IMR-90 (cell line): Measurements from ENCODE around the gene AUTS2. TPM values are rescaled to one million over a fixed set of nuclear protein-coding genes. Genes with fewer than 3 reads are reported as not detected.
A peak's percentile ranks its signal among the peaks of the same experiment; 100 is the strongest.

Source experiments
- ATAC-seq: fragments of 200-7000 bp; cut with Tn5 transposase; 2 replicates; pipeline ENCODE4 v1.9.1; 2020; ENCODE audit warnings: low read depth, mild to moderate bottlenecking, moderate library complexity
- BruUV-seq: library from RNA; stranded (reverse); fragments of 400-500 nt; replicated peaks from 2 replicates; lab custom pipeline; 2021; lab: Mats Ljungman, UMichigan
- CTCF ChIA-PET: fragments of 300-600 bp; formaldehyde crosslinking; extraction: SDS; loops from one replicate; lab custom pipeline; 2021; ENCODE audit warnings: antibody characterized with exemption; lab: Yijun Ruan, JAX
- POLR2A ChIA-PET: fragments of 300-600 bp; sonication (Branson Sonifier 250); formaldehyde crosslinking; loops from one replicate; lab custom pipeline; 2022; ENCODE audit warnings: antibody characterized with exemption; ENCODE audit not compliant: unreplicated experiment; lab: Charles Lee
- DNase-seq: peaks from one replicate; pipeline ENCODE4 v3.0.0; 2013
- H2AFZ ChIP-seq: replicated peaks from 2 replicates; pipeline ENCODE3; 2013; ENCODE audit warnings: low read length, mild to moderate bottlenecking; ENCODE audit not compliant: poor library complexity
- H2AK5ac ChIP-seq: 2 replicates; pipeline ENCODE4 v1.6.1; 2013; ENCODE audit warnings: low read depth, low read length, inconsistent platforms
- H2AK9ac ChIP-seq: replicated peaks from 2 replicates; pipeline ENCODE3; 2013; ENCODE audit warnings: mild to moderate bottlenecking, low read depth, low read length, moderate library complexity; ENCODE audit not compliant: poor library complexity
- H2BK120ac ChIP-seq: 2 replicates; pipeline ENCODE4 v1.6.1; 2013; ENCODE audit warnings: low read depth, low read length, inconsistent platforms
- H2BK15ac ChIP-seq: 3 replicates; pipeline ENCODE4 v1.6.1; 2013; ENCODE audit warnings: low read depth, low read length, inconsistent platforms
- H2BK20ac ChIP-seq: 2 replicates; pipeline ENCODE4 v1.6.1; 2013; ENCODE audit warnings: low read depth, mild to moderate bottlenecking, inconsistent platforms, low read length, moderate library complexity
- H2BK5ac ChIP-seq: 2 replicates; pipeline ENCODE4 v1.6.1; 2013; ENCODE audit warnings: mild to moderate bottlenecking, low read depth, low read length, inconsistent platforms; ENCODE audit not compliant: poor library complexity, severe bottlenecking
- H3K14ac ChIP-seq: replicated peaks from 2 replicates; pipeline ENCODE4 v1.6.1; 2013; ENCODE audit warnings: low read depth, low read length, inconsistent platforms
- H3K18ac ChIP-seq: 2 replicates; pipeline ENCODE4 v1.6.1; 2013; ENCODE audit warnings: low read depth, low read length, control low read depth
- H3K23ac ChIP-seq: 2 replicates; pipeline ENCODE4 v1.6.1; 2013; ENCODE audit warnings: low read depth, low read length, inconsistent platforms
- H3K27ac ChIP-seq: 2 replicates; pipeline ENCODE4 v1.5.1; 2013; ENCODE audit warnings: mild to moderate bottlenecking, control low read depth, low read length; ENCODE audit not compliant: insufficient read depth
- H3K27me3 ChIP-seq: 2 replicates; pipeline ENCODE4 v1.6.1; 2013; ENCODE audit warnings: low read length; ENCODE audit not compliant: control insufficient read depth, insufficient read depth
- H3K36me3 ChIP-seq: 2 replicates; pipeline ENCODE4 v1.6.1; 2013; ENCODE audit warnings: low read length, mixed read lengths; ENCODE audit not compliant: control insufficient read depth, insufficient read depth
- H3K4ac ChIP-seq: 2 replicates; pipeline ENCODE4 v1.6.1; 2013; ENCODE audit warnings: low read depth, low read length, inconsistent platforms
- H3K4me1 ChIP-seq: 2 replicates; pipeline ENCODE4 v1.6.1; 2013; ENCODE audit warnings: low read length, mixed read lengths; ENCODE audit not compliant: control insufficient read depth, insufficient read depth
- H3K4me2 ChIP-seq: 2 replicates; pipeline ENCODE4 v1.6.1; 2013; ENCODE audit warnings: low read depth, mild to moderate bottlenecking, control low read depth, low read length, moderate library complexity
- H3K4me3 ChIP-seq: 2 replicates; pipeline ENCODE4 v1.5.1; 2013; ENCODE audit warnings: low read depth, mild to moderate bottlenecking, control low read depth, low read length, moderate library complexity; ENCODE audit not compliant: insufficient read depth
- H3K56ac ChIP-seq: 2 replicates; pipeline ENCODE4 v1.6.1; 2013; ENCODE audit warnings: low read length, inconsistent platforms; ENCODE audit not compliant: insufficient read depth; ENCODE audit errors: extremely low read depth
- H3K79me1 ChIP-seq, 2 experiments: 2 replicates each; pipeline ENCODE4 v1.6.1; 2013; ENCODE audit warnings: low read length in 2 of 2, inconsistent platforms in 1 of 2, low read depth in 1 of 2
- H3K9ac ChIP-seq: 2 replicates; pipeline ENCODE4 v1.6.1; 2013; ENCODE audit warnings: low read depth, low read length, control low read depth
- H3K9me1 ChIP-seq: 2 replicates; pipeline ENCODE4 v1.6.1; 2013; ENCODE audit warnings: low read length, inconsistent platforms; ENCODE audit not compliant: insufficient read depth
- H3K9me3 ChIP-seq: 2 replicates; pipeline ENCODE4 v1.6.1; 2013; ENCODE audit warnings: low read length; ENCODE audit not compliant: control insufficient read depth, insufficient read depth
- H4K20me1 ChIP-seq: 2 replicates; pipeline ENCODE4 v1.6.1; 2013; ENCODE audit warnings: low read length, inconsistent platforms; ENCODE audit not compliant: insufficient read depth
- H4K5ac ChIP-seq: 2 replicates; pipeline ENCODE4 v1.6.1; 2013; ENCODE audit warnings: mild to moderate bottlenecking, low read depth, low read length, control low read depth
- H4K8ac ChIP-seq, 2 experiments: 2 replicates each; pipeline ENCODE4 v1.6.1; 2013; ENCODE audit warnings: low read depth in 2 of 2, low read length in 2 of 2, control low read depth in 1 of 2, inconsistent platforms in 1 of 2
- H4K91ac ChIP-seq: 2 replicates; pipeline ENCODE4 v1.6.1; 2013; ENCODE audit warnings: low read depth, low read length, inconsistent platforms; ENCODE audit not compliant: insufficient read depth
- BHLHE40 ChIP-seq: fragments of 150-350 bp; IDR thresholded peaks from 2 replicates; pipeline ENCODE4 v1.6.1; 2016; ENCODE audit warnings: mild to moderate bottlenecking, low read depth, low read length
- CEBPB ChIP-seq: IDR thresholded peaks from 2 replicates; pipeline ENCODE4 v1.6.1; 2012; ENCODE audit warnings: low read depth, low read length, improper control_type of control experiment
- CHD1 ChIP-seq: IDR thresholded peaks from 2 replicates; pipeline ENCODE4 v1.6.1; 2012; ENCODE audit warnings: low read depth, low read length, improper control_type of control experiment
- CTCF ChIP-seq: conservative IDR thresholded peaks from 2 replicates; pipeline ENCODE4 v1.5.1; 2012; ENCODE audit warnings: mild to moderate bottlenecking, low read depth, low read length, improper control_type of control experiment
- ELK1 ChIP-seq: fragments of 150-350 bp; IDR thresholded peaks from 2 replicates; pipeline ENCODE4 v1.6.1; 2016; ENCODE audit warnings: low read depth, mild to moderate bottlenecking, low read length, moderate library complexity, borderline replicate concordance
- FOS ChIP-seq: fragments of 150-350 bp; IDR thresholded peaks from 2 replicates; pipeline ENCODE4 v1.6.1; 2016; ENCODE audit warnings: low read depth, low read length
- MAFK ChIP-seq: IDR thresholded peaks from 2 replicates; pipeline ENCODE4 v1.6.1; 2012; ENCODE audit warnings: low read depth, low read length, improper control_type of control experiment
- MAZ ChIP-seq: IDR thresholded peaks from 2 replicates; pipeline ENCODE4 v1.6.1; 2012; ENCODE audit warnings: low read depth, mild to moderate bottlenecking, low read length, improper control_type of control experiment, moderate library complexity, borderline replicate concordance
- MXI1 ChIP-seq: IDR thresholded peaks from 2 replicates; pipeline ENCODE4 v1.6.1; 2012; ENCODE audit warnings: low read depth, mild to moderate bottlenecking, low read length, moderate library complexity, borderline replicate concordance
- NFE2L2 ChIP-seq: fragments of 150-350 bp; IDR thresholded peaks from 2 replicates; pipeline ENCODE4 v1.6.1; 2016; ENCODE audit warnings: low read depth, mild to moderate bottlenecking, low read length
- POLR2A ChIP-seq: IDR thresholded peaks from 2 replicates; pipeline ENCODE4 v1.6.1; 2012; ENCODE audit warnings: mild to moderate bottlenecking, low read depth, low read length
- RAD21 ChIP-seq: IDR thresholded peaks from 2 replicates; pipeline ENCODE4 v1.6.1; 2012; ENCODE audit warnings: low read length, improper control_type of control experiment
- RCOR1 ChIP-seq: IDR thresholded peaks from 2 replicates; pipeline ENCODE4 v1.6.1; 2012; ENCODE audit warnings: mild to moderate bottlenecking, low read length, improper control_type of control experiment; ENCODE audit not compliant: insufficient replicate concordance
- RFX5 ChIP-seq: IDR thresholded peaks from 2 replicates; pipeline ENCODE4 v1.8.0; 2012; ENCODE audit warnings: low read depth, mild to moderate bottlenecking, low read length, moderate library complexity
- SMC3 ChIP-seq: fragments of 150-350 bp; IDR thresholded peaks from 2 replicates; pipeline ENCODE4 v1.6.1; 2016; ENCODE audit warnings: low read depth, mild to moderate bottlenecking, antibody characterized with exemption, low read length, moderate library complexity
- USF2 ChIP-seq: fragments of 150-350 bp; IDR thresholded peaks from 2 replicates; pipeline ENCODE4 v1.6.1; 2017; ENCODE audit warnings: mild to moderate bottlenecking, antibody characterized with exemption, low read length, low read depth
- WGBS, 2 experiments: methylation state at CpG; one replicate each; pipeline versions ENCODE4 v1.1.5 to v1.1.7; 2013; ENCODE audit warnings: missing lambda C conversion rate in 2 of 2; ENCODE audit not compliant: insufficient read length in 1 of 2; ENCODE audit errors: extremely low coverage in 2 of 2; 5-methylcytosine and 5-hydroxymethylcytosine counted together
- dilution Hi-C: fragments of 300-500 bp; cut with HindIII; formaldehyde crosslinking; loops from one replicate; pipeline ENCODE4 v1.14.3; 2018; ENCODE audit warnings: low sequenced_read_pairs; ENCODE audit not compliant: unreplicated experiment
- in situ Hi-C: fragments of 300-500 bp; cut with MboI; formaldehyde crosslinking; loops from 3 replicates; pipeline ENCODE4 v1.14.3; 2019; ENCODE audit warnings: low sequenced_read_pairs, inconsistent platforms, mixed read lengths
- intact Hi-C: fragments of 100-400 bp; cut with micrococcal nuclease; formaldehyde crosslinking; loops from 2 replicates; pipeline ENCODE4 v1.10.0; 2022
- polyA plus RNA-seq, 3 experiments: library from polyadenylated mRNA; depleted of rRNA; stranded (reverse); fragments of >200 nt; gene quantifications; 2 replicates each; pipeline ENCODE4 v1.2.3, GENCODE V29; 2012; ENCODE audit warnings: low replicate concordance in 1 of 3
- total RNA-seq: library from RNA; depleted of rRNA; stranded (reverse); fragments of >200 nt; gene quantifications from 2 replicates; pipeline ENCODE4 v1.2.3, GENCODE V29; 2012

AUTS2 gene
- total and polyA plus RNA-seq, 2 of the 4 experiments (the other 2 are of a cell fraction), result 0.90 to 3.0 TPM

- no peak overlapping the region for H3K4ac ChIP-seq
Measured at GRCh38 chr7:70585071-70585470, 986.8 kb downstream of the AUTS2 start.

More at GRCh38 chr7:70585071-70585470, 986.8 kb downstream of the AUTS2 start:
- Histone ChIP-seq H3K9me1 (no peaks in the 10 kb centered on the region), H2AK5ac (no peak overlapping the region), H2BK5ac (no peak overlapping the region), H2AFZ (no peak overlapping the region), H3K4me2 (no peak overlapping the region), H3K27ac (no peak overlapping the region), H3K23ac (no peak overlapping the region), H4K20me1 (no peaks in the 10 kb centered on the region), H2BK20ac (no peak overlapping the region), H3K9ac (no peak overlapping the region), H3K14ac (no peak overlapping the region), H4K91ac (no peak overlapping the region), H3K27me3 (no peaks in the 10 kb centered on the region; the same call in 1 of the 2 replicates), H3K36me3 (no peaks in the 10 kb centered on the region), H3K79me1 (no peaks in the 10 kb centered on the region), H3K4me3 (no peak overlapping the region), H2BK15ac (no peak overlapping the region), H3K4me1 (no peaks in the 10 kb centered on the region), H2AK9ac (no peak overlapping the region), H3K18ac (no peak overlapping the region), H4K5ac (no peak overlapping the region), H3K9me3 (no peaks in the 10 kb centered on the region), H3K56ac (no peak overlapping the region), H4K8ac (no peak overlapping the region), H2BK120ac (no peak overlapping the region)
- TF ChIP-seq FOS (no peak), SMC3 (no peak; the same call in 1 of the 2 replicates), MXI1 (no peak), POLR2A (no peak), MAFK (no peak), CEBPB (no peak), CTCF (0 out of 2 replicates have a peak, but pooled peaks have one; percentile 22), ELK1 (no peak), USF2 (no peak), NFE2L2 (no peak), BHLHE40 (no peak), RFX5 (no peak), RCOR1 (no peak), MAZ (no peak), RAD21 (peak; percentile 10; the same call in 1 of the 2 replicates), CHD1 (no peak)
- no CpG with 5 or more reads among the region's 4 CpGs for WGBS, 2 experiments
- DNase-seq, result no peak
- intact Hi-C loops, result no loop called here
- ATAC-seq, result no peak
- in situ Hi-C loops, result no loop called here
- dilution Hi-C loops, result no loop called here
- CTCF ChIA-PET, result no interaction called here
- POLR2A ChIA-PET, result no interaction called here
- BruUV-seq, result no TSS peak
